Subcutaneous adipose tissue (tissue), 4 donors: Measurements from ENCODE around the gene PSMC5. TPM values are rescaled to one million over a fixed set of nuclear protein-coding genes. Genes with fewer than 3 reads are reported as not detected.

Experiments
- total RNA-seq, 4 donors: library from RNA; depleted of rRNA; stranded (reverse); fragments of >200 nt; gene quantifications; one replicate each; pipeline ENCODE4 v1.1.0, GENCODE V29; 2016
- TF ChIP-seq, protein P1 (sequence below): fragments of 450-650 bp; IDR thresholded peaks from one replicate; pipeline ENCODE4 v1.5.1; 2016; ENCODE audit warnings: low read depth, mild to moderate bottlenecking, control low read depth, antibody characterized with exemption, moderate library complexity

PSMC5 gene
- 100 to 1,000 TPM in 1 of 4 donors, 10 to 100 TPM in 3; 66.0 to 127 (median 83.2) TPM for total RNA-seq

DNA sequence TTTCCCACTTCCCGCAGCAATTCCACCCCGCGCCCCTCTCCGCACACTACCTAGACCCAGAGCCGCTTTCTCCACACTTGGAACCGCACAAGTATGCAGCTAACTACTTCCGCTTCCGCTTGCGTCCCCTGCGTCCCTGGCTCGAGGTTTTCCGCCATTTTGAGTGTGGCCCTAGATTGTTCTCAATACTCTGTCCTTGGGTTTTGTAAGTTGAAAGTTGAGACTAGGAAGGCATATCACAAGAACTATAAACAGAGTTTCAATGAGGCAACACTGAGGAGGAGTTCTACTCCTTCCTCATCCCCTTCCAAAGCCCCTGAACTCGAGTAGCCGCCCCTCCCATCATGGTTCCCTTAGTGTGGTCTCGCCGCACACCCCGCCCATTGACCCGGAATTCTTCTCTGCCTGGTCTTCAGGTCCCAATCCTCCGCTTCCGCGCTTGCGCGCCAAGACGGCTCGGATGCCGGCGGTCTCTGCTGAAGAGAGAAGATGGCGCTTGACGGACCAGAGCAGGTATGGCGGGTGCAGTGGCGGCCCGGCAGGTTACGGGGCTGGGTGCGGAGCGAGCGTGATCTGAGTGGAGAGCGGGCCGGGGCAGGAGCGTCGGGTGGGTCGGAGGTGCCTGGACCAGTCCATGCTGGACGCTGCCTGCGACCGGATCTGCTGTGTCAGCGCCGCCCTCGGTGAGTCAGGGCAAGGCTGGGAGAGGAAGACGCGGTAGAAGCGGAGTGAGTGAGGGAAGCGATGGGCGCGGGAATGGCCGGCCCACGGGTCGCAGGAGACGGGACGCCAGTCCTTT is at the start of gene PSMC5, which contains the start of gene FTSJ3:
PSMC5 (plus strand) TSS at position 430 of the 799 bp plus-strand sequence; CDS start at position 490, 60 bp downstream.
FTSJ3 (minus strand) TSS at position 662 of the 799 bp plus-strand sequence. CDS start 761 bp downstream, outside the sequence.
- TF ChIP-seq, protein P1, sequence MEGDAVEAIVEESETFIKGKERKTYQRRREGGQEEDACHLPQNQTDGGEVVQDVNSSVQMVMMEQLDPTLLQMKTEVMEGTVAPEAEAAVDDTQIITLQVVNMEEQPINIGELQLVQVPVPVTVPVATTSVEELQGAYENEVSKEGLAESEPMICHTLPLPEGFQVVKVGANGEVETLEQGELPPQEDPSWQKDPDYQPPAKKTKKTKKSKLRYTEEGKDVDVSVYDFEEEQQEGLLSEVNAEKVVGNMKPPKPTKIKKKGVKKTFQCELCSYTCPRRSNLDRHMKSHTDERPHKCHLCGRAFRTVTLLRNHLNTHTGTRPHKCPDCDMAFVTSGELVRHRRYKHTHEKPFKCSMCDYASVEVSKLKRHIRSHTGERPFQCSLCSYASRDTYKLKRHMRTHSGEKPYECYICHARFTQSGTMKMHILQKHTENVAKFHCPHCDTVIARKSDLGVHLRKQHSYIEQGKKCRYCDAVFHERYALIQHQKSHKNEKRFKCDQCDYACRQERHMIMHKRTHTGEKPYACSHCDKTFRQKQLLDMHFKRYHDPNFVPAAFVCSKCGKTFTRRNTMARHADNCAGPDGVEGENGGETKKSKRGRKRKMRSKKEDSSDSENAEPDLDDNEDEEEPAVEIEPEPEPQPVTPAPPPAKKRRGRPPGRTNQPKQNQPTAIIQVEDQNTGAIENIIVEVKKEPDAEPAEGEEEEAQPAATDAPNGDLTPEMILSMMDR: no peak

DNA sequence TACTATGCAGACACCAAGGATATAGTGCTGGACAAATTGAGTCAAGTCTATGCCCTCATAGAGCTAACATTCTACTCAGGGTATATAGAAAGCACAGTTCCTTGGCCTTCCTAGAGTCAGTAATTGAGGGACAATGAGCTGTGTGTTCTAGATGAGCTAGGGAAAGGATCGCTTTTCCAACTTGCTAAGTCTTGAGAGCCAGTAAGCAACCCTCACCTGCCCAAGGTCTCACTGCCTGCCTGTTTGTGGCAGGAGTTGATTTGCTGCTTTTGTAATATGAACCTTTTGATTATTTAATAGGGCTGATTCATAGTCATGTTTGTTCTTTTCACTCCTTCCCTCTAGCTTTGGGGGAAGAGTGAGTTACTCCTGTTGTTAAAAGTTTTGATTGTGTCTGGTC is 46.7 kb upstream of the PSMC5 start:
- TF ChIP-seq, protein P1: no peak

DNA sequence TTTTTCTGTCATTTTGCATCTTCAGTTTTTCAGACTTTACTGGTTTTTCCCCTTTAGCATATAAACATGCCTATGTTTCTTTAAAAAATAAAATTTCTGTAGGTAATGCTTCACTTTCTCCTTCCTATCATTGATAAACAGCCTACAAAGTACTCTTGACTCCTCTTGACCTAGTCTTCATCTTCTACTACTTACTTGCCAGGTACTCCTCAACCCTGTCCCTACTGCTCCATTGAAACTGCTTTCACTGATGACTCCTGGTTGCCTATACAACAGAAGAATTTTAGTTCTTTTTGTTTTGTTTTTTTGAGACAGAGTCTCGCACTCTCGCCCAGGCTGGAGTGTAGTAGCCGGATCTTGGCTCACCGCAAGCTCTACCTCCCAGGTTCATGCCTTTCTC is 46.3 kb upstream of the PSMC5 start:
- TF ChIP-seq, protein P1: no peak

DNA sequence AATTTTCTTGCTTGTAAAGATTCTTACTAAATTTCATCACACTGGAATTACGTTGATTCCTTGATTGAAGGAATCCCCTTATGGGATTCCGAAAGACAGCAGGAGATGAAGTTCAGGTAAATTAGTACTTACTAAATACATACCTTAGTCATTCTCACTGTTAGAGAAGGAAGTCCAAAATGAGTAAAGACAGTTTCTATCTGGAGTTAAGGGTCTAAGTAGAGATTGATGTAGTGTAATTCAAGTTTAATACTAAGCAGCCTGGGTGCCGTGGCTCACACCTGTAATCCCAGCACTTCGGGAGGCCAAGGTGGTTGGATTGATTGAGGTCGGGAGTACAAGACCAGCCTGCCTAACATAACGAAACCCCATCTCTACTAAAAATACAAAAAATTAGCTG is 43.7 kb upstream of the PSMC5 start:
- TF ChIP-seq, protein P1: no peak

DNA sequence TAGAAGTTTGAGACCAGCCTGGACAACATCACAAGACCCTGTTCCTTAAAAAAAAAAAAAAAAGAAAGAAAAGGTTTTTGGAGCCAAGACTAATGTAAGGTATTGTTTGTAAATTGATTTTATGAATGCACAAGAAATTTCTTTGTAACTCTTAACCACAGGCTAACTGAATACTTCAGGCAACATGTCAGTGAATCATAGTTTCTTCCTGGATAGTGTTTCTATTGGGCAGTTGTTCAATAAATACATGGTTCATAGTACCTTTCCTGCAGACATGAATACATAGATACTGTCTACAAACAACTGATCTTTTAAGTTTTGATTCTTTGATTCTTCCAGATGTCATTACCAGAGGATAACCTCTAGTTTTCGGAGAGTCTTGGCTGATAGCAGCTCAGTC is 41.7 kb upstream of the PSMC5 start:
- TF ChIP-seq, protein P1: no peak

DNA sequence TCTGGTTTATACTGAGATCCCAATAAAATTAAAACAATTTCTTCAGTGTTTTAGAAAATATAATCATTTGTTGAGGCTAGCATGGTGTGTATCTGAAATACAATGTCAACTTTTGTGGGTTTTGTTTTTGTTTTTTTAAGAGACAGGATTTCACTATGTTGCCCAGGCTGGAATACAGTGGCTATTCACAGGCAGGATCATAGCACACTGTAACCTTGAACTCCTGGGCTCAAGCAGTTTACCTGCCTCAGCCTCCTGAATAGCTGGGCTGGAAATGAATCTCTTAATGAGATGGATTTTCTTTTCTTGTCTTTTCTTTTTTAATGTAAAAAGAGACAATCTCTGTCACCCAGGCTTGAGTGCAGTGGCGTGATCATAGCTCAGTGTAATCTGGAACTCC is 41.1 kb upstream of the PSMC5 start:
- TF ChIP-seq, protein P1: no peak

DNA sequence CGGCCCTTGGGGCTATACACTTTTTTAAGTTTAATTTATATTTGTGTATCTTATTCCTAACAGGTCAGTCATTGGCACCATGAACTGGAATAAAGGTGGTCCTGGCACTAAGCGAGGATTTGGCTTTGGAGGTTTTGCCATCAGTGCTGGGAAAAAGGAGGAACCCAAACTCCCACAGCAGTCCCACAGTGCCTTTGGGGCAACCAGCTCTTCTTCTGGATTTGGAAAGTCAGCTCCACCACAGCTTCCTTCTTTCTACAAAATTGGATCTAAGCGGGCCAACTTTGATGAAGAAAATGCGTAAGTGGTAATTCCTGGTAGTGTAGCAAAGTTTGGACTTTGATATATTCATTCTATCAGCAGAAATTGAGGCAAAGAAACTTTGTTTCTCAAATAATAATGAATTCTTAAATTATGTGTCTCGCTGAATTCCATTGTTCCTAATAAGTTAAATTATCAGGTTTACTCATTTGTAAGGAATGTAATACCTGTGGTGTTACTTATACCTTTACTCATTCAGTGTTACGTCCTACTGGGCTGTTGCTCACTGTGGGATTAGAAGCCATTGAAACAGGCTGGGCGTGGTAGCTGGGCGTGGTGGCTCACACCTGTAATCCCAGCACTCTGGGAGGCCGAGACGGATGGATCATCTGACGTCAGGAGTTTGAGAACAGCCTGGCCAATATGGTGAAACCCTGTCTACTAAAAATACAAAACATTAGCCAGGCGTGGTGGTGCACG is 40.1 kb upstream of the PSMC5 start:
- TF ChIP-seq, protein P1: no peak
